COLO668 (cell line): ENCODE data around the gene GUCA2A.

Experiments used
- DNase-seq: peaks from one replicate; lab custom pipeline; 2025; ENCODE audit not compliant: unreplicated experiment; lab: John Stamatoyannopoulos, UW

Gene GUCA2A

DNA sequence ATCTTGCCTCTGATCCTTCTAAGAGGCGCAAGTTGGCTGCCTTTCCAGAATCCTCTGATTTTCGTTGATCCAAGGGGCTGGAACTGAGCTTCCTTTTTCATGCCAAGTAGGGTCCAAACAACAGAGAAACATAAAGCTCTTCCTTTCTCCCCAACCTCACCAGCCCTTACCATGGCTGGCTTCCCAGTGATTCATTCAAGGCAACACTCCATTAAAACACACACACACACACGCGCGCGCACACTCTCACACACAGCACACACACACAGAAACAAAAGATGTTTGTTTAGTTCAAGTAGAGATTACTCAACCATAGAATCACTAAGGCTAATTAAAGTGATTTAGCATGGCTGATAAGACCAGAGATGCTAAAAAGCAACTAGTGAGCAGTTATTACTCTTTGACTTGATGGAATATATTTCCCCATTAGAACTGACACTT is 13.0 kb upstream of the GUCA2A start:
- peak; percentile 39 for DNase-seq

DNA sequence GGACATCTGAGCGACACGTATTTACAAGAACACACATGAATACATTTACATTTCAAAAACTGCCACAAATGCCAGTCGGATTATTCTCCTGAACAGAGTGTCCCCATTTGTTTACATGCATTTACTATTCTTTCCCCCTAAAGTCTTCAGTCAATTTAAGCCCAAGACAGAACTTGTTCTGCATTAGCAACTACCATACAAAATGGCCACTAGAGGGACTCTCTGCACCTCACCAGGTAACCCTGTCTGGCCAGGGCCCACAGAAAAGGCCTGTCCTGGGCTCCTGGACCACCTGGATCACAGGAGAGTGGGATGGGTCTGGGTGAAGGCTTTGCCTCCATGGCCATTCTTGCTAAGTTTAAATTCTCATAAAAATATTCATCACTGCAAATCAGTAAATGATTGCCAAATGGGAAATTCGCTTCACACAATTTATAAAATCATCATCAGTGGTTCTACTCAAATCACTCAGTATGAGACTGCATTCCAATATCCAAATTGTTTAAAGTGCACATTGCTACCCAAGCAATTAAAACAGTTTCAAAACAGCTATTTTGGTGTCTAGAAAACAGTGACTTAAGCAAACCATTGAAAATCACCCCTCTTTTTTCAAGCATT is 12.5 kb upstream of the GUCA2A start:
- peak; percentile 44 for DNase-seq

DNA sequence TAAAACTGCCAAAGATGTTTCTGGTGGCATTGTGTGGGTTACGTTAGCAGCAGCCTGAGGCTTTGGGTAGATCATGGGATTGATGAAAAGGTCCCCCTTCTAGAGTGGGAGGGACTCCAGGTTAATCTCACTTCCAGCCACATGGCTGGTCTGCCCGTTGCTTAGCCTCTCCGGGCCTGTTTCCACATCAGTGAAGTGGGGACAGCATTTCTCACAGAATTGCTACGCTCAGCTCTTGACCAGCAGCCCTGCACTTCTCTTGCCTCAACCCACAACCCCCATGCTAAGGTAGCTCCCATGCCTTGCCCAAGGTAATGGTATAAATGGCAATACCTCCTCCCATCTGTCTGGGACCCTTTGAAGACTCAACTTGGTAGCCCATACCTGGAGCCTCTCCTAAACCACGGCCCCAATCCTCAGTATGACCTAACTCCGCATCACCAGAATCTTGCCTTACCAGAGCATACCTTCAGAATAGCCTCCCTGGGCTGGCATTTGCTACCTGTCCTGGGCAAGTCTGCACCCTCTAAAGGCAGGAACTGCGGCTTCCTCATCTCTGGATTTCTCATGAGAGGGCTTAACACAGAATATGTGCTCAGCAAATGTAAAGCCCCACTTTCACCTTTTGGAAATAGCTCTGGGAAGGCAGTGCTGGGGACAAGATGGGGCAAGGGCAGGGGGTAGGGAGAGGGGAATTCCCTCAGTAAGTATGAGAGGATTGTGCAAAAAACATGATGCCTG is 10.9 kb upstream of the GUCA2A start:
- DNase-seq: no peak

DNA sequence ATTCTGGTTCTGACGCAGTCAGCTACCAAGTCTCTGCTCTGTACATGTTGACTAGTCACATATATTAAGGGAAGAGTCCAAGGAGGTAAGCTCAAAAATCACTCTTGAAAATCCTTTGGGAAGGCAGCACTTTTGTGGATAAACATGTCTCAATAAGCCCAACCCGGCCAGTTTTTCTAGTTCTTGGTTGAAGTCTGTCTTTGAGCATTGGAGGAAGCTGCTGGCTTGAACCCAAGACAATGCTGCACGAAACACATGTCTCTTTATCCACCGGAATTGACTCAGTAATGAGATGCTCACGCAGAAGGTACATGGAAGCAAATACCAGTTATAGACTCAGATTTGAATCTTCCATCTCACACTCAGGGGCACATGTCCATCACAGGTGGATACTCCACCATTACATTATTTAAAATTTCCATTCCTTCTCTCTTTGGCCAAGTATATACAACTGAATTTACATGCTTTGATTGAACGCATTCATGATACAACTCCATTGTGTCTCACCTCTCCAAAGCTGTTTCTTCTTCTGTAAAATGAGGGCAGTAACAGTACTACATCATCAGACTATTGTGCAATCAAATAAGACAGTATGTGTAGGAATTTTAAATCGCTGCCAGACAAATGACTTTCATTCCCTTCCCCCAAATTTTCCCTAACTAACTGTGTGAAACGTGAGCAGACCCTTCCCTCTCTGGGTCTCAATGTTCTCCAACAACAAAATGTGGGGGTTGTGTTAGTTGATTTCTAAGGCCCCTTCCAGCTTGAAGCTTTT is 9.6 kb upstream of the GUCA2A start:
- no peak for DNase-seq

DNA sequence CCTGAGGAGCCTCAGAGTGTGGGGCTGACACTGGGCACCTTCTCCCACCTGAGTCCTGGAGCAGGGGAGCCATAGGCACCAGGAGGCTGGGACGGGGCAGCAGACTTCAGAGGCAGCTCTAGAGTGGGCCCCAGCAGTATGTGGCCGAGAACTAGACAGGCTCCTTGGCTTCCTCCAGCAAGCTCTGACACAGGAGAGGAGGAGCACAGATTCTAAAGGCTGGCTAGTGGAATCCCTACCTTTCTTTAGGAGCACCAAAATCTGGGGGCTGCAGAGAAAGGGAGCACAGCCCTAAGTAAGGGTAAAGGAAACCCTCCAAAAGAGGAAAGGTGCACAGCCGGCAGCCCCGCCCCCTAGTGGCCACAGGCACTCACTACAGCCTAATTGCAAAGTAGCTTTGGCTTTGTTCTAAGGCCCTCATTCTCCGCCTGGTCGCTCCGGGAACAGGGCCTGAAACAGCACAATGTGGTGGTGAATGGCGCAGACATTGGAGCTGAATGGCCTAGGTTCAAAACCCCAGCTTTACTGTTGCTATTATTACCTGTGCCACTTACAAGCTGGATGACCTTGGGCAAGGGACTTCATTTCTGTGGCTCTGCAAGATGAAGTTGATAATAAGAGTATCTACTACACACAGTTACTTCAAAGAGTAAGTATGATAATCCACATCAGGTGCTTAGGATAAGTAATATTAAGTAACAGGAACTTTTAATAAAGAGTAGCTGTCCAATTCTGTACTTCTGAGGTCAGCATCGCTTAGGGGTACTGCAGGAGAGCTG is 8.8 kb upstream of the GUCA2A start:
- peak; percentile 74 for DNase-seq

DNA sequence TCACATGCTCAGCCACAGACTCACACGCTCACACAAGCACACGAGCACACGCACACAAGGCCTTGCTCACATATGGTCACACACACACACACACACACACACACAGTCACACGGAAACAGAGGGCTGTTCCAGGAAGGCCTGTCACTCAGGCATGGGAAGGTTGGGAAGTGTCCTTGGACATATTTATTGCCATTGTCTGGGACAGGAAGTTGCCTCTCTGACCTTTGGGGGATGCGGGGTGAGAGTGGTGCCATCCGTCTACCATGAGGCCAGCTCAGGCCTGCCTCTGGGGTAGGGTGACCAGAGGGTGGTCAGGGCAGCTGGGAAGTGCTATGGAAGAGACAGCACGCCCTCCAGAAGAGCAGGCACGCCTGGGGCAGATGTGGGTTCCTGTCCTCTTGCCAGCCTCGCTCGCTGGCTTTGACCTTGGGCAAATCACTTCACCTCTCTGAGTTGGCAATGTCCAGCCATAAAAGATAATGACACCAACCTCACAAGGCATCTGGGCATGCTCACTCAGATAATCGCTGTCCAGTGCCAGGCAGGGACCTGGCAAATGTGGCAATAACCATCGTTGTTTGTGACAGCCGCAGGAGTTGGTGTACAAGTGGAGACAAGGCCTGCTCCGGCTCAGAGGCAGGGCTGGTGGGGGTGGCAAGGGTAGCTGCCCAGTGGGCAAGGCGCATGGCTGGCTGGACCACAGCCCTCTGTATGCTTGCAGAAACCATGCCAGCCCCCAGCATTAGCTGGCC is 8.0 kb upstream of the GUCA2A start:
- DNase-seq: no peak

DNA sequence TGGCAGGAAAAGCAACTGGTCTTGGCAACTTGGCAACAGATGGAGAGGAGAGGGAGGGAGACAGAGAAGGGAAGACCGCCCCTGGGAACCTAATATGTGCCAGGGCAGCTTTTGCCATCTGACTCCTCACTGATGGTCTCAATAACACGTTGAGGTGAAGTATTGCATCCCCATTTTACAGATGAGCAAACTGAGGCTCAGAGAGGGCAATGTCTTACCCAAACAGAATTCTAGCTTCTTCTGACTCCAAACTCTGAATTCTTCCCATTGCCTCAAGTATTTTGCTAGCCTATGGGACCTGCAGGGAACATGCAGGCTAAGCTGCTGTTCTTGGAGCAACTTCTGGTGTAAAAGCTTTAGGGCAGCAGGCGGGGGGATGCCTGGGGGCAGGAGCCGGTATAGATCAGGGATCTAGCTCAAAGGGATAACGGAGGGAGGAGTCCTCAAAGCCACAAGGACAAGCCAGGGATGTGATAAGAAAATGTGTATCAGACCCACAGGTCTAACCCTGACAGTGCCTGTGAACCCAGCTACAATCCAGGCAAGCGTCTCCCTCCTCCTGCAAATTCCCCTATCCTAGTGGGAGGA is 7.2 kb upstream of the GUCA2A start:
- no peak for DNase-seq

DNA sequence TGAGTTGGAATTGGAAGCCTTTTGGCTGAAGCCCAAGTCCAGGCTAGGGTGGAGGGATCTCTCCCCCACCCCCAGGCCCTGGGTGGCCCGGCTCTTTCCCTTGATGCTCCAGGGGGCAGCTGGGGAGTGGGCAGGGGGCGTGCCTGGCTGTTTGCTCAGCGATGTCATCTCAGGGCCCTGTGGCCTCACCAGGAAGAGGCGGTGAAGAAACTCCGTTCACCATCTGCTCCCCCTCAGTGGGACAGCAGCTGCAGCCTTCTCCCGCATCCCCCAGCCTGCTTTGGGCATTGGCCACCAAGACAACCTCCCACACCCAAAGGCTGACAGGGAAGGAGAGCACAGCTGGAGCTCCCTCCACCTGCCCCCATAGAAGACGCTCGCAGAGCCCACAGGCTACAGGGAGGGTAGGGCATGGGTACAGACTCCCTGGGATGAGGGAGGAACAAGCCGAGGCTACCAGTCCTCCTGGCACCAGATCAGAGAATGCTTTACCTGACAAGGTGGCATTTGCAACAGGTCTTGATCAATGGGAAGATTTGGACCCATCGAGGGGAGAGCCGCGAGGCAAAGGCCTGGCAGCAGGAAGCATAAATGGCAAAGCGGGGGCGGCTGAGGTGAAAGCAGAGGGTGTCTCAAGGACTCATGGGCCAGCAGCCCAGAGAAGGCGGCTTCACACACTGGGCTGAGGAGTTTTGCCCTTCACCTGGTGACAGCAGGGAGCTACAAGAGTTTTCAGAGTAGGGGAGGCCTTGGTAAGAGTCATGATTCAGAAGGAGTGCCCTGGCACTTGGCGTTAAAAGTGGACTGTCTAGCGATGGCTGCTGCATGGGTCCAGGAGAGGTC is 6.5 kb upstream of the GUCA2A start:
- peak; percentile 62 for DNase-seq

DNA sequence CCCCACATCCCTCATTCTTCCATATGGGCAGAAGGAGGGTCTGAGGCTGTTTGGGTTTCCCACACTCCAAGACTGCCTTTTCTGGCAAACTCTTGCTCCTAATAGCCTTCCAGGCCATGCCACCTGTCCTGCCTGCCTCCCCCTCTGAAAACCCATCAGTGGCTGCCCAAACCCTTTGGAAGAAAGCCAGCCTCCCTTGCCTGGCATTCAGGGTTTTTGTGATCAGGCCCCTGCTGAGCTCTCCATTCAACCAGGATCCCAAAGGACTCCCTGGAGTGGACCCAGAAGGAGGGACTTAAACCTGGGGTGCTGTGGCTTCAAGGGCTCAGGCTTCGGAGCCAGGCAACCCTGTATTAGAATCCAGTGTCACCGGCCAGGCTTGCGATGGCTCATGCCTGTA is 4.2 kb upstream of the GUCA2A start:
- peak; percentile 41 for DNase-seq

DNA sequence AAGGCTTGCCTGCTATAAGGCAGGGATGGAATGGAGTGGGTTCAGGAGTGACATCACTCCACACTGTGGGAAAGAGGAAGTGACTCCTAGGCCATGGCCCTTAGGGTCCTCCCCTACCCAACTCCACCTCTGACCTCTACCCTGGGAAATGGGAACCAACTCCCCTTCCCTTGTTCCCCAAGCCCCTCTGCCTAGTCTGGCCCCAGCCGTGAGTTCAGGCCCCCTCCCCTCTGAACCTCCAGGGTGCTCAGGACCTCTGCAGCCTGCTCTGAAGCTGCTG is 3.8 kb upstream of the GUCA2A start:
- DNase-seq: no peak

DNA sequence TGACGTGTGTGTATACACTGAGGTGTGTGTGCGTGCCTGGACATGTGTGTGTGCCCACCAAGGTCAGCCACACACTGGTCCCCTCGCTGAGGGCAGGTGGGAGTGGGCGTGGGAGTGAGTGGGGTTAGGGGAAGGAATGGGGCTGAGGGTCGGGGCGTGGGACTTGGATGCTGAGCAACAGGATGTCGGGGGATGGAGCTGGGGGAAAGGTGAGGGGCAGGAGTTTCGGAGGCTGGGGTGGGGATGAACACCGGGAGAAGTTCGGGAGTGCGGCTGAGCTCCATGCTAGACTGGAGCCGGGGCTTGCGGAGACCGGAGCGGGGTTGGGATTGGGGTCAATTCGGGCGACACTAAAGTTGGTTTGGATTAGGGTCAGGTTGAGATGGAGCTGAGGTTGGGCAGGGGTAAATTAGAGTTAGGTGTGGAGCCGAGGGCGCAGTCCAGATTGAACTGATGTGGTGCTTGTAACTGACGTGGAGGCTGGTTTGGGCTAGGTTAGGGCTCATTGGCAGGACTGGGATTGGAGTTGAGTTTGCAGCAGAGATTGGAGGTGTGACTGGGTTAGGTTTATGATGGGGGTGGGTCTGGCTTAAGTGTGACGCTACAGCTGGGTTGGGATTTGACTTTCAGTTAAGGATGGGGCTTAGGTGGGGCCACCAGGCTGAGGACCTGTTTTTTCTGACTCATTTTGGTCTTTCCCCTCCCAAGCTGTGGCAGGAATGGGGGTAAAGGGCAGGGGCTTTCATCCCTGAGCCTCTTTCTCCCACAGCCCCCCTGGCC is 3.3 kb upstream of the GUCA2A start:
- no peak for DNase-seq

DNA sequence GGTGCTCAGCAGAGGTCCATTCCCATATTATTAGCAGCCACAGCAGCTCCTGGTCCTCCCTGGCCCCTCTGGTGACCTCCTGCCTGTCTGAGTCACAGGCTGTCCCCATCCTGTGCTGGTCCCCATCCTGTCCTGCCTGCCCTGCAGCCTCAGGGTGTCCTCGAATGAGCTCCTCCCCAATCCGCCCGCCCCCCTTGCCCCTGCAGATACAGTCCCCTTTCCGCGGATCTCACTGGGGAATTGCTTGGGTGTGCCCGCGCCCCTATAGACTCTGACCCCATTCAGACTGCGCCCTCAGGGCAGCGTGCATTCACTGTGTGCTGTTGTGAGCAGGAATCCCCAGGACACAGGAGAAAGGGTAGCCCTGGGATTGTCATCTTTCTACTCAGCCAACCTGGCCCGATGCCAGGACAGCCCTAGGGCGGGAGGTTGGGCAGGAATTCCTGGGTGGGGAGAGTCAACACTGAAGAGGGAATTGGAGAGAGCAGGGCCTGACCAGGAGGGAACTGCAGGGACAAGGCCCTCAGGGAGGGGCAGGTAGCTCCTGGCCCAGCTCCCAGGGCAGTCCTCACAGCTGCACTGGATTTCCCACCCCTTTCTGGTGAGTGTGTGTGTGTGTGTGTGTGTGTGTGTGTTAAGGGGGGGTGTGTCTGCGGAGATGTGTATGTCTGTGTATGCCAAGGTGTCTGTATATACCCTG is 1.1 kb upstream of the GUCA2A start:
- DNase-seq: peak; percentile 100

DNA sequence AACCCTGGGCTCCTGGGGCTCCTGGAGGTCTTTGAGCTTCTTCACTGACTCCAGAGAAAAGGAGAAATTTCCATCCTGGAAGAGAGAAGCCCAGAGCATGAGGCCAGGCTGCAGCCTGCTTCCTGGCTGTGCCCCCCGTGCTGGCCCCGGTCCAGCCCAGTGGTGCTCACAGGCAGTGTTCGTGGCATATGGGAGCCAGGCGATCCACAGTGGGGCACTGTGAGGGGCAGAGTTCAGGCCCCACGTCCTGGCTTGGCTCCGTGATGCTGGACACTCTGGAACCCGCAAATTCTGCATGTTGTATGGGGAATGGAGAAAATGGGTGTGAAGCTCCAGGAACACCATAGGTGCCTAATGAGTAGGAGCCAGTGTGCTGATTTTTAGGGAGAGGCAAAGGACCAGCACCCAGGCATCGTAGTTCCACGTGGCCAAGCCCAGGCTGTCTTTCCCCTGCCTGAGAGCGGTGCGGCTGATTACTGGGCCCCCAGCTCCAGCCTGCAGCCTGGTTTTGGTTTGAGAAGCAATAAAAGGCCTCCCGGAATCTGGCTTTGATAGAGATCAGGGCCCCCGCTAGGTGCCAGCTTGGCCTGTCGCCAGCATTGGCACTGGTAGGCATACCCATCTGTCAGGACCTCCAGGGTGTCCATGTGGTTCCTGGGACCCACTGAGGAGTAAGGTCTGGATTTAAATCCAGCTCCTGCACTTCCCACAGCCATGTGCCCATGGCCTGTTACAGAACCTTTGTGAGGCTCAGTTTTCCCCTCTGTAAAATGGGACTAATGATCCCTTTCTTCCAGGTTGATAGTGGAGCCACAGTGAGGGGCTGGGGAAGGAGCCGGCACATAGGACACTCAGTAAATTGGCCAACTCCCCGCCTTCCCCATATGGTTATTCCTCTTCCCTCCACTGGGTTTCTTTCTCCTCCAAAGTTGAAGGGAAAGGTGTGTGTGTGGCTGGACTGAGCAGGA is 725 bp downstream of the GUCA2A start:
- DNase-seq: no peak

DNA sequence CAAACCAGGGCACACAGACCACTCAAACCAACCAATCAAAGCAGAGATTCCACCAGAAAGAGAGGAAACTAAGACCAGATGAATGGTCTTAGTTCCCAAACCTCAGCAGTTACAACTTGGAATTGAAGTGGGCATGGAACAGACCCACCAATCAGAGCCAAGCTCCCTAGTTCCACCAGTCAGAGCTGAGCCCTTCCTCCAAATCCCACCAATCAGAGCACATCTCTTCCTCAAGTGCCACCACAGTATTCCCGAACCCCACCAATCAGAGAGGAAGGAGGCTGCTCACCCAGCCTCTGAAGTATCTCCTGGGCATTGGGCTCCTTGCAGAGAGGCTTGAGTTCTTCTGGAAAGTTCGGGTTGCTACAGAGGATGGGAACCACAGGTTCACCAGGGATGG is 1.4 kb downstream of the GUCA2A start:
- DNase-seq: no peak

DNA sequence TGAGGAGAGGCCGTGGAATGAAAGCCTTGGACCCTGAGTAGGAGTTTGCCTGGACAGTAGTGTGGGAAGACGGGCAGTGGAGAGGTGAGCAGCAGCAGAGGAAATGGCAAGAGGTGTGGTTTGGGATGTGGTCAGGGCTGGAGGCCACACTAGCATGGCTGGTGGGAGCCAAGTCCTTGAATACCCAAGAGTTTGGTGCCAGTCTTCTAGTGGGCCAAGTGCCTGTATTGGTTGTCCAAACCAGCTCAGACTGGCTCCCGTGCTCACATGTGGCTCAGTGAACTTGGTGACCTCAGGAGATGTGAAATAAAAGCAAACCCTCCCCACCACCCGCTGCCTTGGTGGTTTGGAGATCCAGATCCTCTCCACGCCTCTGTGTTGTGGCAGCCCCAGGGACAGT is 2.4 kb downstream of the GUCA2A start:
- DNase-seq: no peak

DNA sequence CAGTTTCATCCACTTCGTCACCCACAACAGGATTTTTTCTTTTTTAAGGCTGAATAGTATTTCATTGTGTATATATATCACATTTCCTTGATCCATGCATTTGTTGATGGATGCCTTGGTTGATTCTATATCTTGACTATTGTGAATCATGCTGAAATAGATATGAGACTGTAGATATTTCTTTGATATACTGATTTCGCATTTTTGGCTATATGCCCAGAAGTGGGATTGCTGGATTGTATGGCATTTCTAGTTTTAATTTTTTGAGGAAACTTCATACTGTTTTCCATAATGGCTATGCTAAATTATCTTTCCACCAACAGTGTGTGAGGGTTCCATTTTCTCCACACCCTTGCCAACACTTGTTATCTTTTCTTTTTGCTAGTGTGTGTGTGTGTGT is 6.4 kb downstream of the GUCA2A start:
- no peak for DNase-seq

DNA sequence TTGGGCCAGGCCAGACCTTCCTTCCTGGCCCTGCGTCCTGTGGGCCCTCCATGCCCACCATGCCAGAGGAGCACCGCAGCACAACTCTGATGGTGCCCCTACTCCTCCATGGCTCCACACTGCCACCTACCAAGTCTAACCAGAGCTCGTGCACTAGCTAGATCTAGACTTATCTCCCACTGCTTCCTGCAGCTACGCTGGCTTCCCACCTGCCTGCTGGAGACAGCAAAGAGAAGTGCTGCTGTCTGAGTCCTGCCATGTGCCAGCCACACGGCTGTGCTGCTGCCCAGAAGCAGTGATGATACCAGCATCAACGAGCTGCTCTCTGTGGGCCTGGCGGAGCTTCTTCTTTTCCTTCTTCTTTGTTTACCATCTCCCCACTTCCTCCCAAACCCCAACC is 6.9 kb downstream of the GUCA2A start:
- peak; percentile 50 for DNase-seq
